ENCODE results near the gene ICAM2.
"Not testable (repeated sequence)": the region's sequence is repeated elsewhere in the genome, so short reads cannot be mapped to it uniquely, and the experiment has no call there.

ICAM2 gene

DNA sequence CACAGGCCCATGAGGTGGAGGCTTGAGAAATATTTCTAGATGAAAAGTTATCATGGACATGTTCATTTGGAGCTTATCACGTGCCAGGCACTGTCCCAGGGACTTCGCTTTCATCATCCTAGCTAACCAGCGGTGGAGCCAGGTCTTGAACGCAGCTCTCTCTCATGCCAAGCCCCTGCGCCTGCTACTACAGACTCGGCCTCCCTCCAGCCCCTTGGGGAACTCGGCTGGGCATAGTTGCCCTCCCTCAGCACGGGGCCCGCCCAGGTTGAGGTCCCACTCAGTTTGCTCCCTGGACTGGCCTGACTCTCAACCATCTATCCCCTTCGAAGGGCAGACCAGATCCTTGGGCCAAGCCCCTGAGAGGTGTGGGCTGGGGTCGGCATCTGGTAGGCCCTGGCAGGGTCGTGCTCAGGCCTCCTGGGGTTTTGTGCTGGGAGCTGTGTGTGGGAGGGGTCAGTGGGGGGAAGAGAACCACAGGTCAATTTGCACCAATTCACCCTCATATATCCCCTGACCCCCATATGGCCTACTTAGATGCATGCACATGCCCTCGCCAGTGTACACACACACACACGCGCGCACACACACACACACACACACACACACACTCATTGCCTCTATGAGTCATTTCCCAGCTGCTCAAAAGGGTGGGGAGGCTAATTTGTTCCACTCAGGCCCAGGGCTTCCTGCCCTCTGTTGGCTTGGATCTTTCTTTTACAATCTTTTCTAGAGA, 35.6 kb downstream of the ICAM2 start:
- Histone ChIP-seq H3K4me3 (ENCODE audit: low read length, poor library complexity, severe bottlenecking) (peak overlapping the region; percentile 16), H3K9ac (ENCODE audit: low read depth, low read length, poor library complexity, severe bottlenecking) (peak overlapping the region; percentile 66), H3F3A (ENCODE audit: low read depth) (no peaks in the 10 kb centered on the region)

GRCh38 chr17:63984236-63984635, 36.2 kb downstream of the ICAM2 start:
- Histone ChIP-seq H3F3A (ENCODE audit: low read depth) (no peaks in the 10 kb centered on the region), H2AFZ (ENCODE audit: low read length) (no peak overlapping the region), H3K36me3 (ENCODE audit: insufficient read depth, low read length) (no peaks in the 10 kb centered on the region), H3K79me2 (ENCODE audit: insufficient read depth, low read length) (no peaks in the 10 kb centered on the region), H4K20me1 (ENCODE audit: insufficient read depth, low read length, poor library complexity, severe bottlenecking) (no peaks in the 10 kb centered on the region), H3K4me1 (ENCODE audit: insufficient read depth, low read length, poor library complexity, severe bottlenecking) (peaks cover 45% of the 10 kb centered on the region), H3K27me3 (ENCODE audit: insufficient read depth, low read length, poor library complexity, severe bottlenecking) (no peaks in the 10 kb centered on the region), H3K9me3 (ENCODE audit: insufficient read depth, low read depth, low read length) (peaks cover 7% of the 10 kb centered on the region; the same call in 1 of the 2 replicates), H3K9me2 (replicated peaks; ENCODE audit: low read depth, low read length) (no peaks in the 10 kb centered on the region), H3K4me3 (ENCODE audit: low read length, poor library complexity, severe bottlenecking) (no peak overlapping the region), H3K4me2 (ENCODE audit: low read depth, low read length, poor library complexity, severe bottlenecking) (no peak overlapping the region), H3K9ac (ENCODE audit: low read depth, low read length, poor library complexity, severe bottlenecking) (peak overlapping the region; percentile 59)
- TF ChIP-seq, protein P1, sequence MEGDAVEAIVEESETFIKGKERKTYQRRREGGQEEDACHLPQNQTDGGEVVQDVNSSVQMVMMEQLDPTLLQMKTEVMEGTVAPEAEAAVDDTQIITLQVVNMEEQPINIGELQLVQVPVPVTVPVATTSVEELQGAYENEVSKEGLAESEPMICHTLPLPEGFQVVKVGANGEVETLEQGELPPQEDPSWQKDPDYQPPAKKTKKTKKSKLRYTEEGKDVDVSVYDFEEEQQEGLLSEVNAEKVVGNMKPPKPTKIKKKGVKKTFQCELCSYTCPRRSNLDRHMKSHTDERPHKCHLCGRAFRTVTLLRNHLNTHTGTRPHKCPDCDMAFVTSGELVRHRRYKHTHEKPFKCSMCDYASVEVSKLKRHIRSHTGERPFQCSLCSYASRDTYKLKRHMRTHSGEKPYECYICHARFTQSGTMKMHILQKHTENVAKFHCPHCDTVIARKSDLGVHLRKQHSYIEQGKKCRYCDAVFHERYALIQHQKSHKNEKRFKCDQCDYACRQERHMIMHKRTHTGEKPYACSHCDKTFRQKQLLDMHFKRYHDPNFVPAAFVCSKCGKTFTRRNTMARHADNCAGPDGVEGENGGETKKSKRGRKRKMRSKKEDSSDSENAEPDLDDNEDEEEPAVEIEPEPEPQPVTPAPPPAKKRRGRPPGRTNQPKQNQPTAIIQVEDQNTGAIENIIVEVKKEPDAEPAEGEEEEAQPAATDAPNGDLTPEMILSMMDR (conservative IDR thresholded peaks at IDR 0.05; ENCODE audit: low read length), result no peak
- no peak for TF ChIP-seq EZH2phosphoT487 (IDR thresholded peaks at IDR 0.05; ENCODE audit: borderline replicate concordance)

More for the DNA sequence above, 35.6 kb downstream of the ICAM2 start:
- Histone ChIP-seq H3K4me2 (ENCODE audit: low read depth, low read length, poor library complexity, severe bottlenecking) (peak overlapping the region; percentile 69), H2AFZ (ENCODE audit: low read length) (no peak overlapping the region), H3K79me2 (ENCODE audit: insufficient read depth, low read length) (no peaks in the 10 kb centered on the region), H3K4me1 (ENCODE audit: insufficient read depth, low read length, poor library complexity, severe bottlenecking) (peaks cover 45% of the 10 kb centered on the region), H3K9me2 (replicated peaks; ENCODE audit: low read depth, low read length) (no peaks in the 10 kb centered on the region), H3K36me3 (ENCODE audit: insufficient read depth, low read length) (no peaks in the 10 kb centered on the region), H3K27me3 (ENCODE audit: insufficient read depth, low read length, poor library complexity, severe bottlenecking) (no peaks in the 10 kb centered on the region), H4K20me1 (ENCODE audit: insufficient read depth, low read length, poor library complexity, severe bottlenecking) (no peaks in the 10 kb centered on the region), H3K9me3 (ENCODE audit: insufficient read depth, low read depth, low read length) (peaks cover 7% of the 10 kb centered on the region; the same call in 1 of the 2 replicates)
- TF ChIP-seq, protein P1 (conservative IDR thresholded peaks at IDR 0.05; ENCODE audit: low read length), result no peak
- no peak for TF ChIP-seq EZH2phosphoT487 (IDR thresholded peaks at IDR 0.05; ENCODE audit: borderline replicate concordance)

- Histone ChIP-seq H3F3A (ENCODE audit: low read depth) (no peaks in the 10 kb centered on the region), H4K20me1 (ENCODE audit: insufficient read depth, low read length, poor library complexity, severe bottlenecking) (no peaks in the 10 kb centered on the region), H3K9me3 (ENCODE audit: insufficient read depth, low read depth, low read length) (peaks cover 7% of the 10 kb centered on the region; the same call in 1 of the 2 replicates), H2AFZ (ENCODE audit: low read length) (no peak overlapping the region), H3K79me2 (ENCODE audit: insufficient read depth, low read length) (no peaks in the 10 kb centered on the region), H3K9ac (ENCODE audit: low read depth, low read length, poor library complexity, severe bottlenecking) (peak overlapping the region; percentile 17), H3K27me3 (ENCODE audit: insufficient read depth, low read length, poor library complexity, severe bottlenecking) (no peaks in the 10 kb centered on the region), H3K4me3 (ENCODE audit: low read length, poor library complexity, severe bottlenecking) (no peak overlapping the region), H3K9me2 (replicated peaks; ENCODE audit: low read depth, low read length) (no peaks in the 10 kb centered on the region), H3K4me1 (ENCODE audit: insufficient read depth, low read length, poor library complexity, severe bottlenecking) (peaks cover 45% of the 10 kb centered on the region), H3K4me2 (ENCODE audit: low read depth, low read length, poor library complexity, severe bottlenecking) (no peak overlapping the region), H3K36me3 (ENCODE audit: insufficient read depth, low read length) (no peaks in the 10 kb centered on the region)
- TF ChIP-seq, protein P1 (conservative IDR thresholded peaks at IDR 0.05; ENCODE audit: low read length), result no peak
- TF ChIP-seq EZH2phosphoT487 (IDR thresholded peaks at IDR 0.05; ENCODE audit: borderline replicate concordance), result no peak
Measured at GRCh38 chr17:63983320-63983719, 37.1 kb downstream of the ICAM2 start.

DNA sequence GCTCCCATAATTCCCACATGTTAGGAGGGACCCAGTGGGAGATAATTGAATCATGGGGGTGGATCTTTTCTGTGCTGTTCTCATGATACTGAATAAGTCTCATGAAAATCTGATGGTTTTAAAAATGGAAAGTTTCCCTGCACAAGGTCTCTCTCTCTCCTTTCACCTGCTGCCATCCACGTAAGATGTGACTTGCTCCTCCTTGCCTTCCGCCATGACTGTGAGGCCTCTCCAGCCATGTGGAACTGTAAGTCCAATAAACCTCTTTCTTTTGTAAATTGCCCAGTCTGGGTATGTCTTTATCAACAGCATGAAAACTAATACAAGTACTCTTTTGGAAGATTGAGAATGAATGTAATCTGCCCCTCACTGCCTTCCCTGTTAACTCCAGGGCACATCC, 37.8 kb downstream of the ICAM2 start:
- H3K27me3 ChIP-seq (ENCODE audit: insufficient read depth, low read length, poor library complexity, severe bottlenecking); H3K4me2 ChIP-seq (ENCODE audit: low read depth, low read length, poor library complexity, severe bottlenecking); H2AFZ ChIP-seq (ENCODE audit: low read length); H3K4me3 ChIP-seq (ENCODE audit: low read length, poor library complexity, severe bottlenecking); H3K79me2 ChIP-seq (ENCODE audit: insufficient read depth, low read length); H3K9me2 ChIP-seq (replicated peaks; ENCODE audit: low read depth, low read length); H3K9me3 ChIP-seq (ENCODE audit: insufficient read depth, low read depth, low read length); H3F3A ChIP-seq (ENCODE audit: low read depth); H4K20me1 ChIP-seq (ENCODE audit: insufficient read depth, low read length, poor library complexity, severe bottlenecking); H3K36me3 ChIP-seq (ENCODE audit: insufficient read depth, low read length); H3K9ac ChIP-seq (ENCODE audit: low read depth, low read length, poor library complexity, severe bottlenecking): not testable (repeated sequence)
- peaks cover 41% of the 10 kb centered on the region for H3K4me1 ChIP-seq (ENCODE audit: insufficient read depth, low read length, poor library complexity, severe bottlenecking)

Data from Loucy (cell line).